GM21390 (cell line): ENCODE measurements around the gene DIDO1.

Experiments used
- ATAC-seq: cut with Tn5 transposase; IDR thresholded peaks from one replicate; pipeline ENCODE4 v1.9.1; 2021; ENCODE audit not compliant: unreplicated experiment

The DIDO1 gene

DNA sequence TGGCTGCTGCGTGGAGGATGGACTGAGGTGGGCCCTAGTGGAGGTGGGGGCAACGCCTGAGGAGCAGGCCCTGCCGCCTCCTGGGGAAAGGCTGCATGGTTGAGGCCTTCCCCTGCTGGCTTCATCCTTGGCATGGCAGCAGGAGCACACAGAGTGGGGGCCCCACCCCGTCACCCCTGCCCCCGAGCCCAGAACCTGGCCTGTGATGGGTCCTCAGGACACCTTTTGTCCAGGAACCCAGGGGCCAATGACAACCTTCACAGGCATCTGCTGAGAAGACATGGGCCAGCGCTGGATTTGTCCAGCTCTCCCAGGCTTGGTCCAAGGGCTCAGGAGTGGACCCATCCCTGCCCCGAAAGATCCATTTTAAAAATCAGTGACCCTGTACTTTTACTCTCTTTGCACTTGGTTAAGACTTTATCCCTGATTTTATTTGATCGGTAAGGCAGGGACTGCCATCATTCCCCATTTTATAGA lies 25.6 kb upstream of the DIDO1 start:
- ATAC-seq, result no peak

DNA sequence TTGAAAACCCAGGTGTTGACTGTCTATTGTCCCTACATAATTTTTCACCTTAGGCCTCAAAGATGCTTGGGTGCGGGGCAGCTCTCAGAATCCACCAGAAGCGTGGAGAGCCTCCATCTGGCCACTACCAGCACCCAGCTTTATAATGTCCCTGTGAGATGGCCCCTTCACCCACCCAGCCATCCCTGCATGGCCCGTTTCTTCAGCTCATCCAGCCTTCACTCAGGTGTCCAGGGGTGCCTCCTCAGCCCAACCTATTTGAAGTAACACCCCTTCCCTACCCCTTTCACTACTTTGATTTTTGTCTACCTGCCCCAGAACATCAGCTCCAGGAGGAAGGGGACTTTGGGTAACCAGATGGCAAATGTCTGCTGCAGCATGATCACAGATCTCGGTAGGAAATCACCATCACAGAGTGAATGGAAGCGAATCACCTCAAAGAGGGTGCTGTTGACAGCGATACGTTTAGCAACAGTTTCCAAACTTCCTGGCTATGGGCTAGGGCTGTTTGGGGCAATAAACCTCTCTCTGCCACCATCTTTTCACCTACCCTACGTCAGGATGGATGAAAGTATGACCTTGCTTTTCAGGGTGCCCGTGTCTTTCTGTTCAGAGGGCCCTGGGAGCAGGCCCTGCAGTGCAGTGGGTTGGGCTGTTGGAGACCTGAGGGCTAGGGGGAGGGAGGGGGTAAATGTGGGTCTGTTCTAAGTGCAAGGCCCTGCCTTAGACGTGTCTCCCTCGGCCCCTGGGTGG lies 25.0 kb upstream of the DIDO1 start:
- ATAC-seq, result no peak

DNA sequence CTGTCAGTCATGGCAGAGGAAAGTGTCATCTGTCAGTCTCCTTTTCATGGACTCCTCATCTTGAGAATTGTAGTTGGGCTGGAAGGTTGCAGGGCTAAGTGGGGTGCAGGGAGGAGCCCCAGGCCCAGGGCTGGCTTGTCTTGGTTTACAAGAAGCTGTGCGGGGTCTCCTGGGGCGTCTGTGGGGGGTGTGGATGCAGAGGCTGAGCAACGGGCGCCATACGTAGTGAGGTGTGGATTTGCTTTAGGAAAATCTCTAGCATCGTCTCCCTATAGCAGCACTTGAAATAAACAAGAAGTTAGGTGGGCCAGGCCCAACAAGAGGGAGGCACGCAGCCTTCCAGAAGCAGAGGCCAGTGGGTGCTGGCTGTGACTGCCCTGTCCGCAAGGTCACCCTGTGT lies 24.4 kb upstream of the DIDO1 start:
- no peak for ATAC-seq

DNA sequence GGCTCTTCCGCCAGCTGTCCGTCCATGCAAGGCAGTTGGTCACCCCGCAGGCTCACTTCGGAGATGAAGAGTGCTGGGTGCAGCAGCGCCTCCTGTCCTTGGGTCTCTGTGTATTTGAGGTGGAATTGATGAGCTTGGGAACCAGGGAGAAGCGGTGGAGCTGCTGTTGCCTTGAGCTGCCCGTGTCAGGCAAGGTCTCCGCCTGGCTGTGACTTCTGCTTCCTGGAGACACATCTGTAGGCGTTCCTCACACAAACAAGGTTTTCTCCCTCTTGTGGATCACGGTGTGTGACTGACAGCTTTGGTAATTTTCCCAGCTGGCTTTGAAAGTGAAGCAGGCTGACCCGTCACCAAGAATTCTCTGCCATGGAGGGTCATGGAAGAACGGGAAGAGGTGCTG lies 23.7 kb upstream of the DIDO1 start:
- no peak for ATAC-seq

DNA sequence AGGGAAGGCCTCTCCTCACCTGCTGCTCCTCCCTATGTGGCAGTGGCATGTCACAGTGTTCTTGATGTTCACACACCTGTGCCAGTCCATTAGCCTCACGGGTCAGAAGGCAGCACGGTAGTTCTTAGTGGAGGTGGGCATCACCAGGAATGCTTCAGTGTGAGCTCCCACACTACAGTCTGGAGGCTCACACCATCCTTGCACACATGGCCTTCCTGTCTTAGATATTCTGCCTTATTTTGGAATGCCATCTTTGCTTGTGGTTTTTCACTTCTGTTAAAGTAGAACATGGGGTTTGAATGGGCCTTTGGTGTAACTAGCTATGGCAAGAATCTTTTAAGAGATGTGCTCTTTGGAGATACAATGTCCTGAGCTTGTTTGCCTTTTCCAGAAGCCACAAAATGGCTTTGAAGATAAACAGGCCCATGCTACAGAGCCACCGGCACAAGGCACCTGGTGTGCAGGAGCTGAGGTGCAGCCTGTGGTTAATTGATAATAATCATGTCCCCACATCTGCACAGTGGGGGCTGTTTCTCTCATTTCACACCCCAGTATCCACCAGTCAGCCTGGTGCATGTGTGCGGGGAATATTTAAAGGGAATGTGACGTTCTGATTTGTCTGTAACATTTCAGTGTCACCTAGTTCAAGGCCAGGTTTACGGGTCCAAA lies 23.0 kb upstream of the DIDO1 start:
- ATAC-seq, result no peak

DNA sequence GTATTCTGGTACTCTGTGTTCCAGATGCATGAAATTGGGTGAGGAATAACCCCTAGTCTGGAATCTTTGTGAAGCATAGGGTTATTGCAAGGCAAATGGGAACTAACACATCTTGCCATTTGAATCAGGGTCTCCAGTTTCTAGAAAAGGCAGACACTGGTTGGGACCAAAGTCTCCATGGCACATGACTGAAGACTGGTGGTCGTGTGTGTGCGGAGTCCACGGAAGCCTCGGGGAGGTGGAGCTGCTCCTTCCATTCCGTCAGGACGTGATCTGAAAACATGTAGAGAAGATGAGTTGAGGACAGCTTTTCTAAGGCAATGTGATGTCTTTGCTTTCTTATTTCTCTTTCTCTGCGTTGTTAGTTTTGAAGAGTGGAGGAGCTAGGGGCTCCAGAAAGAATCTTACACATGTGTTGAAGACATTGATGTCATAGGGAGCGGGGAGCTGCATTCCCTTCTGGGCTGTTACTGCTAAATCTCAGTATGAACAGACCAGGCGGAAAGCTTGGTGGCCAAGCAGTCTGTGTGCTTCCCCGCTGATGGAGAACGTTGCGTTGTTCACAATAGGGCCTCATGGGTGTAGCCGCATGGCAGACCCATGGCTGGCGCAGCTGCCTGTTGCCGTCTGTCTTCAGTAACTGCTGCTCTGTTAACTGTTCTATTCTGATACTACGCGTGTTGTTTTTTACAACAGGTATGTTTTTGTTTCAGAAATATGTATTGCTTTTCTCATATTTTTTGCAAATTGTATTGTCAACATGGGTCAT lies 21.4 kb upstream of the DIDO1 start:
- no peak for ATAC-seq

DNA sequence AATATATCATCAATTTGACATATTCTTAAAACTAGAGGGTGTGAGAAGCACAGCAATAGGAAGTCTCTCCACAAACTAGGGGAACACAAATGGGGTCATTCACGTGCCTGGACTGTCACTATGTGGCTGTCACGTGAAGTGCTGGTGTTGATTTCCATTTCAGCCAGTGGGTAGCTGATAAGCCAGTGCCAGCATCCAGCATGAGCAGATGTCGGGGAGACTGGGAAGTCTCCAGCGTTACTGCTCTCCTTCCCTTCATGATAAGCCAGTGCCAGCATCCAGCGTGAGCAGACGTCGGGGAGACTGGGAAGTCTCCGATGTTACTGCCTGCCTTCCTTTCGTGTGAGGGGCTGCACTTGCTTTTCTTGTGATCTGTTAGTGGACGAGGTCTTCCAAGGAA lies 20.6 kb upstream of the DIDO1 start:
- ATAC-seq, result no peak

DNA sequence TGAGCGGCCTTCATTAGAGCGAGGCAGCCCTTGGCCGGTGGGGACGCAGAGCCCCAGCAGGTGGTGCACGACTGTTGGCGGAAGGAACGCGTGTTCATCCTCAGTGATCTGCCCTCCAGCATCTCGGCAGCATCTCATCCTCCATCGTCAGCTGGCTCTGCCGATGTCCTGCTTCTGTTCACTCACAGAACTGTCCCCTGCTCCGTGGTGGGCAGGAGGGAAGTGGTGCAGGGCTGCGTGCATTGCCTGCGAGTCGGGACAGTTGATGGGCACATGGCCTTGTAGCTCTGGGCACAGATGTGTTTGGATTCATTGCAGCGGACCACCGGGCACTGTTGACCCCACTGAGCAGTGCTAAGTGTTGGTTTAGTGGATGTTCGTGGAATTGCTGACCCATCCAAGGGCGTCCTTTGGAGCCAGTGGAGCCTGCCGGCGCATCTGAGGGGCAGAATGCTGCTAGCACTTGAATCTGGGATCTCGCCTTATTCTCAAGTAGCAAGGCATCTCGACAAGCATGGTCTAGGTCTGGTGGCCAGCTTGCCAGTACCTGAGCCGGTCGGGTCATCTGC lies 19.6 kb upstream of the DIDO1 start:
- ATAC-seq, result no peak

DNA sequence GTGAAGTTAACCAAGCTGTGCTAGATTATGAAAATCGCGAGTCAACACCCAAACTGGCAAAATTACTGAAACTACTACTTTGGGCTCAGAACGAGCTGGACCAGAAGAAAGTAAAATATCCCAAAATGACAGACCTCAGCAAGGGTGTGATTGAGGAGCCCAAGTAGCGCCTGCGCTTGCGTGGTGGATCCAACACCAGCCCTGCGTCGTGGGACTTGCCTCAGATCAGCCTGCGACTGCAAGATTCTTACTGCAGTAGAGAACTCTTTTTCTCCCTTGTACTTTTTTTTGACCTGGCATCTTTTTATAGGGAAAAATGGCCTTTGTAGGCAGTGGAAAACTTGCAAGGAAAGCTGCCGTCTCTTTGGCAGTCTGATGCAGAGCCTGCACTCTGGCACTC lies 18.4 kb upstream of the DIDO1 start:
- ATAC-seq, result no peak

DNA sequence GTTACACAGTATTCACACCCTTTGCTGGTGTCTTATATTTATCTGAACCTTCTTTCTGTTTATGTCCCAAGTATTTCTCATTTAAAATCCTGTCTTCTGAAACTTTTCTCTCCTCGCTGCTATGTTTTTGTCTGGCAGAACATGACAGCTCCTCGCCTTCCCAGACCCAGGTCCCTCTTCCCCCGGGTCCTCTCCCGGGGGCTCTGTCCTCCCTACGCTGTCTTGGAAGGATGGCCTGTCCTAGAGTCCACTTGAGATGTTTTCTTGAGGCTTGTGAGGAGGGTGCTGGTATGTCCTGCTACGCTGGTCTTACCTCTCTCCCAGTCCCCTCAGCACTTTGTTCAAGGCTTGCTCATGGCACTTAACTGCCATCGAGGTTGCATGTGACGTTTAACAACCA lies 17.9 kb upstream of the DIDO1 start:
- ATAC-seq, result no peak

DNA sequence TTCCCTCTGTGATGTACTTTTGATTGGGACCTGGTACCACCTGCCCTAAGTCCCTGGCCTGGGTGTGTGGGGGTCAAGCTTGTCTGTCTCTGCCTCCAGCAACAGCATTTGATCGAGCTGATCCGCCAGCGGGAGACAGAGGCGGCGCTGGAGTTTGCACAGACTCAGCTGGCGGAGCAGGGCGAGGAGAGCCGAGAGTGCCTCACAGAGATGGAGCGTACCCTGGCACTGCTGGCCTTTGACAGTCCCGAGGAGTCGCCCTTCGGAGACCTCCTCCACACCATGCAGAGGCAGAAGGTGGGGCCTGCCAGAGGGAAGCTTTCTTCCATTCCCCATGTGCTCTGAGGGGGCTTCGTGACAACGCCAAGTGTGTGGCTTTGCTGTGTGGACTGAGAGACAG lies 17.1 kb upstream of the DIDO1 start:
- ATAC-seq, result no peak

DNA sequence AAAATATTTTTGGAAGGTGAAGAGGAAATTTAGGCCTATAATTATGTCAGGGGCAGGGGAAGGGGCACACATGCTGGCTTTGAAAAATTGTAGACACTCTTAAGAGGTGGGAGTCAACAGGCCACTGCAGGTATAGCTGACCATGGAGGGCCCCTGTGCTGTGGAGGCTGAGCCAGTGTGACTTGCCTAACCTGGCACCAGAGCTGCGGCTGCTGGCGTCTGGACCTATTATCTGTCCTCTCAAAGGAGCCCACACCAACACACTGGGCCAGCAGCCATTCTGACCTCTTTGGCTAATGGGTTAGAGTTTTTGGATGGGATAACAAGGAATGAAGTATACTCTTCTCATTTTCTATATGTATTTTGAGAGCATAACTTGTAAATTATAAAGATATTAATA lies 16.2 kb upstream of the DIDO1 start:
- ATAC-seq, result no peak

DNA sequence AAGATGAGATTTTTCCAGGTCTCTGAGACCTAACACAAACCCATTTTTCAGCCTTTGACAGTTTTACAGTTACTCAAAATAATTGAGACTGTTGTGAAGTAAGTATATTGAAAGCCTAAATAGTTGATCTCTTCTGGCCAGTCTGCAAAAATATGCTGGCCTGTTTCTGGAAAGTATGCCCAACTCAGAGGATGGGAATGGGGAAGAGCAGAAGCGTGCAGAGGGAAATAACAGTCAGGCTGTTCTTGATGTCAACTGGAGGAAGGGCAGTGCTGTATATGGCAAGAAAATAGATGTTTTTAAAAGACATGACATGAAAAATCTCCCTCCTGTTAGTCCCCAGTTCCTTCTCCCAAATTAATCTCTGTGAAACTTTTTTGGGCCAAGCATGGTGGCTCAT lies 15.5 kb upstream of the DIDO1 start:
- no peak for ATAC-seq

DNA sequence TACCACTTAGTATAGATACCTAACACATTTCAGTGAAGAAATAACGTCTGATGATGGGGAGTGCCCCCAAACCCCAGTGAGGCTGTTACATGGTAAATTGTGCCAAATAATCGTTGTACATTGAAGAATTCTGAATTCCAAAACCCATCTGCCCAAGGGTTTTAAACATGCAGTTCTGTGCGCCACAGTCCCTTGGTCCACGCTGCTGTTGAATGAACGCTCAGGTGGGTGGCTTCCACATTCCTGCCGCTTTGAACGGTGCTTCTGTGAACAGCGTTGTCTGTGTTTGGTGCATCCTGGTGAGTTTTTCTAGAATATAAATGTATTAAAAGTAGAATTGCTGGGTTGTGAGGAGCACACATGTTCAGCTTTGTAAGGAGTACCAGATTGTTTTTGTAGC lies 14.6 kb upstream of the DIDO1 start:
- no peak for ATAC-seq

DNA sequence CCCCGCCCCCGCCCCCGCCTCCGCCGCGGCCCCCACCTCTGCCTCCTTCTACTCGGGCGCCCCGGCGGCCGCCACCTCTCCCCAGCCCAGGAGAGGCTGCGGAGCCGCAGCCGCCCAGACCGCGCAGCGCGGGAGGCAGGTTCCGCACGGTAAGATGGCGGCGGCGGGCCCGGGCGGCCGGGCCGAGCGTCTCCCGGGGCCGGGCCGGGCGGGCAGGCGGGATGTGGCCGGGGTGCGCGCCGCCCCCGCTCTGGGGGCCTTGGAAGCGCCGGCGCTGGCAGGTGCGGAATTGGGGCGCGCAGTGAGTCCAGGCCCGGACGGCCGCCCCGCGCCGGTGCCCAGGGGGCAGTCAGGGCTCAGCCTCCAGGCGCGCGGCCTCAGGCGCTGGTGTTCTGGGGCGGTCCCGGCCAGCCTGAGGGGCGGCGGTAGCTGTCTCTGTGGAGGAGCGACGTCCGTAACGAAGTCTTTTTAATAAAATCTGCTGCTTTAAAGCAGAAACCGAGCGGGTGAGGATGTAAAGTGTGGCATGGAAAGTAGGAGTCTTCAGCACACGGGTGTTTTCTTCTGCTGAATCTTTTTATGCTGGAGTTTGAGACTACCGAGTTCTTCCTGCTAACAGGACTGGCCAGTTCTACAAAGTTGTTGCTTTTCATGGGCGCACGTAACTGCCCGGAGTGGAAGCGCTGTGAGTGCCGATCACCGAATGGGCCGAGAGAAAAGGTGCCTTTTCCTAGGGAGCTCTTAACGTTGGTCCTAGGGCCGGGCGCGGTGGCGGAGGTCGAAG lies 12.0 kb upstream of the DIDO1 start, which contains the start of gene GID8:
Gene GID8 (plus strand): TSS at position 43 of the 784 bp plus-strand sequence. CDS start 3,356 bp downstream, outside the sequence.
- peak; percentile 57 for ATAC-seq

DNA sequence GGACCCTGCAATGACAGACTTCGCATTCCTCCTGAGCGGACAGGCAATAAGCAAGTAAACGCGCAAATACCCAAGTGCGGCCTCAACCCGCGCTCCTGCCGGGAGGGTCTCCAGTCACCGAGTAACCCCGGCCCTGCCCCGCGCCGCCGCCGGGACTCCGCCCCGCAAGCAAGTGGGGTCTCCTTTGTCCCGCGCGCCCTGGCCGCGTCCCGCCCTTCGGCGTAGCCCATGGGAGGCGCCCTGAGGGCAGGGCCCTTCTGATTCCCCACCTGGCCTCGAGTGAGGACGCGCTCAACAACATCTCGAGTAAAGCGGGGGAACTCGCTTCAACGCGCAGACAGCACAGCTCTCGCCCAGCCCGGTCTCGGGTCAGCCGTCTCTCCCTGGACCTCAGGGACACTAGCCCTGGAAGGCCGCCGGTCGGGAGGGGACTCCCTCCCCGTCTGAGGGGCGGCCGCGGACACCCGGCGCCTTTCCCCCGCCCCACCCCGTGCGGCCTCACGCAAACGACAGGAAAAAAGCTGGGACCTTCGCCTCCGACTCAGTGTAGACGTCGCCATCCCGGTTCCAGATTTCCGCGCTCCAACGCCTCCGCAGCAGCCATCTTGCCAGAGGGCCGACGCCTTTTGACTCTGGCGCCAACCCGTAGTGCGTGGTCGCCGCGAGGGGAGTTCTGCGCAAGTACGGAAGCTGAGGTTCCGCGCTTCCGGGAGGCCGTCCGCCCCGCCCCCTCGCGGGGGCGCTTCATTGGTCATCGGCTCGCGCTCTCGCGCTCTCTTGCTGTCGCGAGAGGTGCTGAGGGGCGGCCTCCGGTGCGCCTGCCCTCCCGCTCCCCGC lies 11.2 kb upstream of the DIDO1 start:
- peak; percentile 70 for ATAC-seq

DNA sequence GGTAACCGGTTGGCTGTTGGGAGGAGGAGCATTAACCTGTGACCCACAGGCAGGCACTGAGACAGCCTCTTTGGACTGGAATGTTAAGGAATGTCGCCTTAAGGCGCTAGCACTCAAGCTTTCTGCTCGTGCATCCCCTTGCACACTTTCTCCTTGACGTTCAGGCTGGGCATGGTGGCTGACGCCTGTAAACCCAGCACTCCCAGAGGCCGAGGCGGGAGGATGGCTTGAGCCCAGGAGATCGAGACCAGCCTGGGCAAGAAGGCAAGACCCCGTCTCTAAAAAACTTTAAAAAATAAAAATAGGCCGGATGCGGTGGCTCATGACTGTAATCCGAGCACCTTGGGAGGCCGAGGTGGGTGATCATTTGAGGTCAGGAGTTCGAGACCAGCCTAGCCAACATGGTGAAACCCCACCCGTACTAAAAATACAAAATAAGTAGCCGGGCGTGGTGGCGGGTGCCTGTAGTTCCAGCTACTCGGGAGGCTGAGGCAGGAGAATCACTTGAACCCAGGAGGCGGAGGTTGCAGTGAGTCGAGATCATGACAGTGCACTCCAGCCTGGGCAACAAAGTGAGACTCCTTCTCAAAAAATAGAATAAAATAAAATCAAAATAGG lies 9.8 kb upstream of the DIDO1 start:
- no peak for ATAC-seq

DNA sequence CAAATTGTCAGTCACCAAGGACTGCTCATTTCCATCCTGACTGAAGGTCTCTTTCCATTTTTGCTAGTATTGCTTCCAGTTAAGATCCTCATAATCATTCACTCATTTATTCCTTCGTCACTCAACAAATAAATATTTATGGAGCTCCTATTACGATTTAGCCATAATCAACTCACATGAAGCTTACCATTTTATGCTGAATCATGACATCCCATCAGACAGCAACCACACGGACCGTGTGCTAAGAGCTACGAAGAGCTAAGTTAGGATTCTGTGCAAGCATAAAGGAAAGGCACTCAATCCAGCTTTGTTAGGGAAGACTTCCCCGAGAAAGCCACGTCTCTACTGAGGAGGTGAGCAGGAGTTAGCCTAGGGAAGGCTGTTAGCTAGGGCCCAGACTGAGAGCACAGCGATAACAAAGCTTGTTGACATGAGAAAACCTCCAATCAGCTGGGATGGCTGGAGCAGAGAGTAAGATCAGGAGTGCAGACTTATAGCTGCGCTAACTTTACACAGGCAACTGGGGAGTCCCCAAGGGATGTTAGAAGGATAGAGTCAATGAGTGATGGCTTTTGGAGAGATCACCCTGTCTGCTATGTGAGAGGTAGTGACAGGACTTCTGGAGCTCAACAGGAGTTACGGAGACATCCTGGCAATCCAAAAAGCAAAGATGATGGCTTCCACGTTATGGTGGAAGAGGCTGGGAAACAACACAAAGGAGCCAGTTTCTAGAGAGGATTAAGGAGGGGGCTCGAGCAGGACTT lies 9.1 kb upstream of the DIDO1 start:
- no peak for ATAC-seq

DNA sequence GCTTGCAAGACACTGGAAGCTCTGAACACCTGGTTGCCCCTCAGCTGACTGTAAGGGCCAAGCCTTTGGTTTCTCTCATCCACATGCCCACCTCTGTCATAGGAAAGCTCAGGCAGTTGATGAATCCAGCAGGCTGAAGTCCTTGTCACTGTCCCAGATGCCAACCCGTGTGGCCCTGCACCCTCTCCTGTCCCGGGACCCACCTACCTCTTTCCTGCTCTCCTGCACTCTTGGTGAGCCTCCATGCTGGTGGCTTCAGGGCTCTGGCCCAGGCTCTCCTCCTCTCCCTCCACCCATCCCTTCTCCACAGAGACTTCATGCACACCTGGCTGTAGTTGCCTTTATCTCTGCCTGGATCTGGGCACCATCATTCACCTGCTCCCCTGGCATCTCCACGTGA lies 7.7 kb upstream of the DIDO1 start:
- no peak for ATAC-seq
